Stimulated activated memory B cell treated with anti-CD40 and anti-IgM and Interleukin-4, amounts not matched to agents 10 μg/mL and 1 μg/mL and 100 μg/mL, for 72 hours (primary cell): ENCODE data around the gene NRXN3.

ENCODE experiments used
- ATAC-seq: fragments of 150-1000 bp; cut with Tn5 transposase; 2 replicates; pipeline ENCODE4 v1.10.0; 2021
- H3K27ac Mint-ChIP-seq: one replicate; pipeline ENCODE4 v1.8.0; 2022; ENCODE audit warnings: mild to moderate bottlenecking, mixed read lengths
- H3K27me3 Mint-ChIP-seq: one replicate; pipeline ENCODE4 v1.8.0; 2022; ENCODE audit warnings: mixed read lengths
- H3K36me3 Mint-ChIP-seq: one replicate; pipeline ENCODE4 v1.8.0; 2022; ENCODE audit warnings: mixed read lengths
- H3K4me1 Mint-ChIP-seq: one replicate; pipeline ENCODE4 v1.8.0; 2022; ENCODE audit warnings: mixed read lengths
- H3K4me3 Mint-ChIP-seq: one replicate; pipeline ENCODE4 v1.8.0; 2022; ENCODE audit warnings: mild to moderate bottlenecking, moderate library complexity, mixed read lengths
- H3K9me3 Mint-ChIP-seq: one replicate; pipeline ENCODE4 v1.8.0; 2022; ENCODE audit warnings: mixed read lengths

Gene NRXN3

DNA sequence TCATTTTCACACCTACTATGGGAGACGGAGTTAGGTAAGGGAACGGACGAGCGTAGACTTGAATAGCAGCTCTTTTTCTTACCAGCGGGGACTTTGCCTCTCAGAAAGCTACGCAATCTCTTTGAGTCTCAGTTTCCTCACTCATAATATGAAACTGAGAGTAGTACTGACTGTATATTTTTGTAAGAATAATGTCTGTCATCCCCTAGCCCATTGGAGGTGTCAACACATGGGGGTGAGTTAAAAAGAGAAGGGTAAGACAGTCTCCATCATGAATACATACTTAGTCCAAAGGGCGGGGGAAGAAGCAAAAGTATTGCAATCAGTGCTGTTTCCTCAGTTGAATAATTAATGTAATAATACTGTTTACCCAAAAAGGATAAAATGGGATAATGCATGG is 592.2 kb downstream of the NRXN3 start:
- no peak for ATAC-seq
- Mint-ChIP-seq H3K27me3 (no peaks in the 10 kb centered on the region), H3K4me1 (no peaks in the 10 kb centered on the region), H3K4me3 (no peak overlapping the region), H3K27ac (no peak overlapping the region), H3K9me3 (no peaks in the 10 kb centered on the region), H3K36me3 (no peaks in the 10 kb centered on the region)

DNA sequence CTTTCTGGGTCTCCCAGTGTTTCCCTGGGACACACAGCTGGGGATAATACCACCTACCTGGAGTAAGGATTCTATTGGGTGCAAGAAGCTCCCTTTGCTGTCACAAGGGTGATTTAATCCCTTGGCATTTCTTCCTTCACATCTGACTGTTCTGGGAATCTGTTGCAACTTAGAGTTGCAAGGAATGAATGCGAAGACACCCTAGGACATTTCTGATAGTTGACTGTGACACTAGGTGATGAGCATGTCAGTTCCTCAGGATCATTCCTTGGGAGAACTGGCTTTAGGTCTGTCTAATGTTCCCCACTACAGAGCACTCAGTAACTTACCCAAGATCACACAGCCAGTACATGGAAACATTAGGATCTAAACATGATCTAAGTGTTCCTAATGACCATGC is 593.6 kb downstream of the NRXN3 start:
- H3K36me3 Mint-ChIP-seq, result no peaks in the 10 kb centered on the region
- no peaks in the 10 kb centered on the region for H3K9me3 Mint-ChIP-seq
- no peak for ATAC-seq
- no peak overlapping the region for H3K27ac Mint-ChIP-seq
- H3K27me3 Mint-ChIP-seq, result no peaks in the 10 kb centered on the region
- no peak overlapping the region for H3K4me3 Mint-ChIP-seq
- H3K4me1 Mint-ChIP-seq, result no peaks in the 10 kb centered on the region

DNA sequence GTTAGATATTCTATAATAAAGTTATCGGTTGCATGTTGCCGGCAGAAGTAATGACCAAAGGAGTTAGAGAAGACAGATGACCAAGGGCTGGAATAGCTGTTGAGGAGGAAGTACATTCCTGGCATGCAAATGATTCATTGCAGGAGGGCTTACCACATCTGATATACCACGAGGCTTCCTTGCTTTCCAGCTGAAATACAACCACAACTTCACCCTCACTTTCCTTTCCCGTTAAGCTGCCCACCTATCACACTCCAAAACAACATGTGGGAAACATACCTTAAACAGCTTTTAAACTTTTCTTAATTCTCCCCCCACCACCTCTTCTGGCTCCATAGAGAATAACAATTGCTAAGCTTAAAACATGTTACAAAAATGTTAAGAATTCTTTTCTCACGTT is 594.1 kb downstream of the NRXN3 start:
- no peak for ATAC-seq
- H3K4me1 Mint-ChIP-seq, result no peaks in the 10 kb centered on the region

DNA sequence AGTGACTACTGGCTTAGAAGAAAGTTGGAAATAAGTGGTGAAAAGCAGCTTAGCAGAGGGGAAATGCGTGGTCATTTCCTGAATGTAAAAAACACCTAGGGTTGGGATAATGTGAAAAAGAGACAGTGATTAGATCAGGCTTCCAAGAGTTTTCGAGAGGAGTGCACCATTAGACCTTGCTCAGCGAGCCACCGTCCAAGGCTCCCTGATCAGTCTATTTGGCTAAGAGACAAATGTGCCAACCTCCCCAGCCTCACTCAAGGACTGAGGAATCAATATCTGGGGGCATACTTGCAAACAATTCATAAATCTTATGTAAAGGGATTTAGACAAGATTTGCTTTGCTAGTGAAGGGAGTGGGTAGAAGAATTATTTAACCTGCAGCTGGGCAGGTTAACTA is 594.5 kb downstream of the NRXN3 start:
- Mint-ChIP-seq H3K4me1 (no peaks in the 10 kb centered on the region), H3K9me3 (no peaks in the 10 kb centered on the region), H3K27me3 (no peaks in the 10 kb centered on the region), H3K27ac (no peak overlapping the region), H3K36me3 (no peaks in the 10 kb centered on the region), H3K4me3 (no peak overlapping the region)
- ATAC-seq, result no peak

More for the DNA sequence above, 594.1 kb downstream of the NRXN3 start:
- H3K27ac Mint-ChIP-seq, result no peak overlapping the region
- H3K9me3 Mint-ChIP-seq, result no peaks in the 10 kb centered on the region
- H3K4me3 Mint-ChIP-seq, result no peak overlapping the region
- H3K36me3 Mint-ChIP-seq, result no peaks in the 10 kb centered on the region
- no peaks in the 10 kb centered on the region for H3K27me3 Mint-ChIP-seq

DNA sequence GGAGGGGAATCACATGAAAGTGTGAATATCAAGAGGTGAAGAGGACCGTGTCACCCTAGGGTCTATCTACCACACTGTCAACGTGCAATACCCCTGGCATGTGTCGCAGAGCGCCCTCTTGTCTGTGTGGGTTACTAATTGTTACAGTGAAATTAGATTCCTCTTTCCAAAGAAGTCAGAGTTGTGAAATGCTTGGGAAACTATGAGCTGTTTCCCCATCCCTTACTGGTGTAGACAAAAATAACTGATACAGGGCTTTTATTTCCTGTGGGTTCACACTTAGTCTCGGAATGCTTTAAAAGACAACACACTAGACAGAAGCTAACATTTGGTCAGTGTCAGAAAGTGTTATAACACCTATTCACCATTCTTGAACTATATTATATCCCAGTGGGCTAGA is 597.3 kb downstream of the NRXN3 start:
- no peaks in the 10 kb centered on the region for H3K36me3 Mint-ChIP-seq
- no peak overlapping the region for H3K27ac Mint-ChIP-seq
- no peak for ATAC-seq
- no peaks in the 10 kb centered on the region for H3K4me1 Mint-ChIP-seq
- H3K27me3 Mint-ChIP-seq, result no peaks in the 10 kb centered on the region
- H3K9me3 Mint-ChIP-seq, result no peaks in the 10 kb centered on the region
- H3K4me3 Mint-ChIP-seq, result no peak overlapping the region

DNA sequence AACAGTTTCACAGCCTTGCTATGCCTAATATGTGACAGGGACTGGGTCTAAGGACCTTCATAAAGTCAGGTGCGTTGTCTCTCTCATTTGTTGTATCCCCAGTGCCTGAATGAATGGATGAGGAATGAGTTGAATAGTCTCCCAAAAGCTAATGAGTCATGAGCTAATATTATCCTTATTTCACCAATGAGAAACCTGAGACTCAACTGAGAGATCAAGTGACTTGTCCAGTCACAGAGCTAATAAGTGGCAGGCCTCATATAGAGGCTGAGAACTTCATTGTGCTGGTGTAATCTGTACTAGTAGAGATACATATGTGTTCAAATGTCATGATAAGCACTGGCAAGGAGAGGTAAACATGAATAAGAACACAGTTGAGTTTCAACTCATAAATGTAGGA is 612.4 kb downstream of the NRXN3 start:
- peaks cover 9% of the 10 kb centered on the region for H3K27me3 Mint-ChIP-seq
- ATAC-seq, result no peak
- no peak overlapping the region for H3K27ac Mint-ChIP-seq
- H3K9me3 Mint-ChIP-seq, result peaks cover 4% of the 10 kb centered on the region
- no peaks in the 10 kb centered on the region for H3K36me3 Mint-ChIP-seq
- H3K4me1 Mint-ChIP-seq, result no peaks in the 10 kb centered on the region
- H3K4me3 Mint-ChIP-seq, result no peak overlapping the region

DNA sequence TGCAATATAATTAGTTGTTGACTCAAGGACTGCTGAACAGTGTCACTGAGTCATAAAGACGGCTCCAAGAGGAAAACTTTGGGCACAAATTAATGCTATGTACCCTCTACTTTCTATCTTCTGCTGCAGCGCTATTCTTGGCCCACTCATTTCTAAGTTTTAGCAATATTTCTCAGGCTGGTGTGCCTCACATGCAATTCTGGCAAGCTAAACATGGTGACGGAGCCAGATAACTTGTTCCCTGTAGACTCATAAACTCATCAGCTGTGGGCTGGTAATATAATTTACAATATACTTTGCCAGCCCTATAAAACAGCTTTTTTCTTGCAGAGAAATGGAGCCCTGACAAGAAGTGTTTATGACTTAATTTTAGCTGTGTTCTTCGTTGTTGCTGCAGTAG is 615.1 kb downstream of the NRXN3 start:
- H3K4me1 Mint-ChIP-seq, result no peaks in the 10 kb centered on the region
- no peak for ATAC-seq
- no peaks in the 10 kb centered on the region for H3K27me3 Mint-ChIP-seq
- no peak overlapping the region for H3K27ac Mint-ChIP-seq
- H3K4me3 Mint-ChIP-seq, result no peak overlapping the region
- H3K36me3 Mint-ChIP-seq, result no peaks in the 10 kb centered on the region
- peaks cover 5% of the 10 kb centered on the region for H3K9me3 Mint-ChIP-seq

DNA sequence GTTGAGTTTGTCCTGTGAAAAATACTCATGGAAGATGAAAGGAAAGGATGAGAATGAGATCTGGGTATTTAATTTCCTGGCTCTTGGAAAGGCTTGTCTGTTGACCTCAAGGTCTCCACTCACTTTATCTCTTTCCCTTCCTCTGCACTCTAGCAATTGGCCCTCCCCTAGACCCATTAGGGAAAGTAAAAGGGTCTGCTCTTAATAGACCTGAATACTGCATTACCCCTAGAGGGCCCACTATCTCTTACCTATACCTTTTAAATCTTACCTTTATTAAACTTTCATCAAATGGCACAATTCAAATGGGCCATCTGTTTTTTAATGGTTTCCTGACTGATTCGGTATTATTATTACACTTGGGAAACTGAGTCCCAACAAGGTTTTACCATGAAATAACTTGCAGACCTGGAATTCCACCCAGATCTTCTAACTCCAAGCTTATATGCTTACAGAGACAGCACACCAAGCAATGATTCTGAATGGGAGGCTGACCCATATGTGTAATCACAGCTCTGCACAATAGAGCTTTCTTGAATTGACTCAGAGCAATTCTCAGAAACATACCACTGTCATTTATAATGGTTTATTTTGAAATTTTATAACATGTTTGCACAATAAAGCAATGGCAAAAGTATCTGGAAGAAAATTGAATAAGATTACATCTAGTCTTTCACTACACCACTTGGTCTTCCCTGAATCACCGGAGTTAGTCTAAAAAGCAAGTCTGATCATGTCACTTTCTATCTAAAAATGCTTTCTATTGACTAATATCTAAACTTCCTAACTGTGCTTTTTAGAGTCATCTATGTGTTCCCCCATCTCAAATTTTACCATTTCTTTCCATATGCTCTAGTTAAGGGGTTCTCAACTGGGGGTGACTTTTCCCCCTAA is 618.5 kb downstream of the NRXN3 start:
- no peak for ATAC-seq
- Mint-ChIP-seq H3K27ac (no peak overlapping the region), H3K36me3 (no peaks in the 10 kb centered on the region), H3K27me3 (no peaks in the 10 kb centered on the region), H3K9me3 (peaks cover 2% of the 10 kb centered on the region), H3K4me3 (no peak overlapping the region), H3K4me1 (no peaks in the 10 kb centered on the region)

DNA sequence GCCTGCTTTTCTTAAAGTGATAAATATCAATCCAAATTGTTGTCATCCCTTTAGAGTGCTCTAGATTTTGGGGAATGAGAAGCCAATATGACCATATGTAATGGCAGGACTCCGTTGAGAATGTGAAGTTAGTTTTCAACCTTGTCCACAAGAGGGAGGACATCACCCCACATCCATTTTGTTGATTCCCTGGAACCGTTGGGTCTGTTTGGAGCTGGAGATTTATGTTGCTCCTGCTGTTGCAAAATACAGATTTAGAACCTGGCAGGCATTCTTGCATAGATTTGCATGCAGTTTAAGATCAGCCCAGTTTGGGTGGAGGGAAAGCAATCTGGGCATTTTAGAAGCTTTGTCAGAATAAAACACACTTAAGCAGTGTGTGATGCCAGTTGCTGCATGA is 620.1 kb downstream of the NRXN3 start:
- ATAC-seq, result no peak
- H3K4me3 Mint-ChIP-seq, result no peak overlapping the region
- no peaks in the 10 kb centered on the region for H3K27me3 Mint-ChIP-seq
- no peak overlapping the region for H3K27ac Mint-ChIP-seq
- H3K36me3 Mint-ChIP-seq, result no peaks in the 10 kb centered on the region
- peaks cover 2% of the 10 kb centered on the region for H3K9me3 Mint-ChIP-seq
- no peaks in the 10 kb centered on the region for H3K4me1 Mint-ChIP-seq

DNA sequence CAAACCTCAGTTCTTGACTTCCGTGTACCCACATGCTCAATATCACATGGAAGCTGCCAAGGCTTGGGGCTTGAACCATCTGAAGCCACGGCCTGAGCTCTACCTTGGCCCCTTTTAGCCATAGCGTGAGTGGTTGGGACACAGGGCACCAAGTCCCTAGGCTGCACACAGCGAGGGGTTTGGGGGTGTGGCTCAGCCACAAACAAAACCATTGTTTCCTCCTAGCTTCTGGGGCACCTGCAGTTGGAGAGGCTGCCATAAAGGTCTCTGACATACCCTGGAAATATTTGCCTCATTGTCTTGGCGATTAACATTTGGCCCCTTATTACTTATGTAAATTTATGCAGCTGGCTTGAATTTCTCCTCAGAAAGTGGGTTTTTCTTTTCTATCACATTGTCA is 628.6 kb downstream of the NRXN3 start:
- no peaks in the 10 kb centered on the region for H3K36me3 Mint-ChIP-seq

DNA sequence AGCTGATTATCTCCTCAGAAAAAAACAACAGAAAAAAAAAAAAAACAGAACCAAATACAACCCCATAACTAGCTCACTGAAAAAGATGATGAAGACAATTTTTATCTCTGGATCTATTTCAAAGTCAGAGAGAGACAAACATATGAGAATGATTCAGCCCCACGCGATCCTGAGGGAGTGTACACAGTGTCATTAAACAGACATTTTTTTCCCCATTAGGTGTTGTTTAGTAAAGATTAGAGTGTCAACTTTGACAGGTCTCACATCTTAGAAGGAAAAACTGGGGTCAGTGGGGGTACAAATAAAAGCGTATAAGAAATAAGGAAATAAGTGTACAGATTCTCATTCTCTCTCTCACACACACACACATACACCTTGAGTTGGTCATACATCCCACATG is 635.4 kb downstream of the NRXN3 start:
- Mint-ChIP-seq H3K4me3 (no peak overlapping the region), H3K27ac (no peak overlapping the region), H3K4me1 (no peaks in the 10 kb centered on the region), H3K27me3 (no peaks in the 10 kb centered on the region), H3K36me3 (no peaks in the 10 kb centered on the region), H3K9me3 (peaks cover 7% of the 10 kb centered on the region)
- ATAC-seq, result no peak

More for the DNA sequence above, 628.6 kb downstream of the NRXN3 start:
- no peak overlapping the region for H3K27ac Mint-ChIP-seq
- no peak overlapping the region for H3K4me3 Mint-ChIP-seq
- no peak for ATAC-seq
- no peaks in the 10 kb centered on the region for H3K27me3 Mint-ChIP-seq
- H3K9me3 Mint-ChIP-seq, result peaks cover 11% of the 10 kb centered on the region
- no peaks in the 10 kb centered on the region for H3K4me1 Mint-ChIP-seq

DNA sequence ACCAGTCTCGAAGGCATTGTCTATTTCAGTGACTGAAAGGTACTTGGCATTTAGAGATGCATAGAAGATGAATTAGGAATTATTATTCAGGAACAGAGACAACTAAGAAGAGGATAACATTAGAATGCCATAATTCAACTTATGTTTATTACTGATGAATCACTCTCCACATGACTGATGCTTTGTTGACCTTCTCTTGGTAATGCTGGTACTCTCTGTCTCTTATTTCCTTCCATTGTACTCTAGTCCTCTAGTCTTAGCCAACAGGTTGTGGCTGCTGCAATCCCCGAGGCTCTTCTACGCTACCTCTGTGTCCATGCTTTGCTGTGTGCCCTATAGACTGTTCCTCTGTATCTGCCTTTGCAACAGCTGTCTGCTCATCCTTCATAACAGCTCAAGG is 652.9 kb downstream of the NRXN3 start:
- Mint-ChIP-seq H3K4me1 (no peaks in the 10 kb centered on the region), H3K4me3 (no peak overlapping the region), H3K27me3 (no peaks in the 10 kb centered on the region), H3K36me3 (no peaks in the 10 kb centered on the region), H3K27ac (no peak overlapping the region), H3K9me3 (no peaks in the 10 kb centered on the region)
- ATAC-seq, result no peak

DNA sequence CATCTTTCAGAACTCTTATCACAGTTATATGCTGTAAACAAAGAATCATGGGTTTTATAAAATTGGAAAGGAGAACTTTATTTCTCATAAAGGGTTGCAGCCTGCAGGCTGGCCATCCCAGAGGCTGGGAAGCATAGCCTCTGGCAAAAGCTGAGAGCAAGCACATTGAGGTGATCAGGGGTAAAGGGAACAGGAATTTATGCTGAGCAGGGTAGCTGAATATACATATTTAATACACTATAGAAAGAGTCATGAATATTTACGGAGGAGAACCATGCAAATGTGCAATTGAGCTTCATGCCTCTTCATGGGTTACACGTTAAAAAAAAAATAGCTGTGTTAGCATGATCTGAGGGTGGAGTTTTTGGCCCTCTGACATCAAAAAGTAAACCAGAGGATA is 653.3 kb downstream of the NRXN3 start:
- H3K4me1 Mint-ChIP-seq, result no peaks in the 10 kb centered on the region
- no peaks in the 10 kb centered on the region for H3K27me3 Mint-ChIP-seq
- ATAC-seq, result no peak
- no peak overlapping the region for H3K4me3 Mint-ChIP-seq
- H3K9me3 Mint-ChIP-seq, result no peaks in the 10 kb centered on the region
- H3K27ac Mint-ChIP-seq, result no peak overlapping the region
- H3K36me3 Mint-ChIP-seq, result no peaks in the 10 kb centered on the region

DNA sequence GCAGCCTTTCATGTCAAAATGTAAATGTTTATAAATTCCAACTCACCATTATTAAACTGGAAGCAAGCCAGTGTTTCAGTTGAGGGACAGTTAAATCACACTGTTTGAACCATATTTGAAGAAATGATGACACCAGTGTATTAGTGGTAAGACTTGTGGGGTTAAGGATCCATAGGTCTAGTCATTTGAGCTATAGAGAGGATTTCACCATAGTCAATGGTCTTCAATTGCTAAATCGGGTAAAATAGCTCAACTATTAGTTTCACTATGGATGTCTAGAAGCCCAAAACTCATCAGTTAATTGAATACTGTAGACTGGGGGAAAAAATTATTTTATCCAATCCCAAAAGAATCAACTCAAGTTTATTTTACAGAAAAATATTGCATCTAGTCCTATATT is 659.1 kb downstream of the NRXN3 start:
- H3K27ac Mint-ChIP-seq, result no peak overlapping the region
- ATAC-seq, result no peak
- H3K4me1 Mint-ChIP-seq, result no peaks in the 10 kb centered on the region
- H3K36me3 Mint-ChIP-seq, result no peaks in the 10 kb centered on the region
- H3K9me3 Mint-ChIP-seq, result no peaks in the 10 kb centered on the region
- H3K27me3 Mint-ChIP-seq, result no peaks in the 10 kb centered on the region
- H3K4me3 Mint-ChIP-seq, result no peak overlapping the region

DNA sequence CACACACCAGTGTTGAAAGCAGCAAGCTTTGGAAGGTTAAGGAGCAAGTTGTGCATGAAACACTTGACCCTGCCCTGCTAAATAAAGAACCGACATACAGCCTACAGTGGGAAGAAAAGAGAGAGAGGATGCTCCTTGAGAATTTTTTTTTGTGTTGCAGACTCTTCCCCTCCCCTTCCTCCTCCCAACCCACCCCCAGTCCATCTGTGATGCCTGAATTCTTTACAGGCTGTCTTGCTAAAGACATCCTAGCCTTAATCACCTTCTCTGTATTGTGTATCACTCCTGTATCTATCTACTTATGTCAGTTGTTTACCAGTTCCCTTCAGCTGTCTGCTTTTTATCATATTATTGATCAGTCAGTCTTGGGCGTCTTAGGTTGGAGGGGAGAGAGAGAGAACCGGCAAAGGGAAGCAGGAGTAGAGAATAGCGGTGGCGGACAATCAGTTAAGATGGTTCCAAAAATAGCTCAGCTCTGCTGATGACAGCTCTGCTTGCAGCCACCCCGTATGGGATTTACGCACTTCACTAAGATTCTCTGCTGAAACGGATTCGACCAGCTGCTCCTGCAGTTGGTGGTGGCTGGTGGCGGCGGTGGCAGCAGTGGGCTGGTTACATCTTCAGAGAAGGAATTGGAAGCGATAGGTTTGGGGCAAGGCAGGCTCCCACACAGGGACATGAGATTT is 664.7 kb downstream of the NRXN3 start:
- H3K27ac Mint-ChIP-seq, result no peak overlapping the region
- no peaks in the 10 kb centered on the region for H3K4me1 Mint-ChIP-seq
- H3K4me3 Mint-ChIP-seq, result no peak overlapping the region
- no peak for ATAC-seq
- H3K9me3 Mint-ChIP-seq, result no peaks in the 10 kb centered on the region
- no peaks in the 10 kb centered on the region for H3K27me3 Mint-ChIP-seq
- H3K36me3 Mint-ChIP-seq, result no peaks in the 10 kb centered on the region

DNA sequence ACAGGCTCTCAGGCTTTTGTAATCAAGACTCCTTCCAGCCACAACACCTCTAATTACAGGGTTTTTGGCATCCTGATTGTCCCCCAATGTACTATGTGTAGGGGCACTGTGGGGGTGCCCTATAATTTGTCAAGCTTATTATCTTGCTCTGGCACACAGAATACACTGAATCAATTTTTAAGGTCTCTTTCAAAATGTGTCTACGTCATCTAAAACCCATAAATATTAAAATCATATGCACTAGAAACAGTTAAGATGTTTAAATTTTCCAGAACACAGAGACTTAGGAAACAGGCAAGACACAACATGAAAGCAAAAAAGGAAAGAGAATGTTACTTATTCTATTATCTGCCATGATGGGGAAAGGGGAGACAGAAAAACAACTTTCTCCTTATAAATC is 665.7 kb downstream of the NRXN3 start:
- no peak overlapping the region for H3K27ac Mint-ChIP-seq
- no peaks in the 10 kb centered on the region for H3K36me3 Mint-ChIP-seq
- H3K4me1 Mint-ChIP-seq, result no peaks in the 10 kb centered on the region
- H3K9me3 Mint-ChIP-seq, result no peaks in the 10 kb centered on the region
- no peak overlapping the region for H3K4me3 Mint-ChIP-seq
- ATAC-seq, result no peak
- no peaks in the 10 kb centered on the region for H3K27me3 Mint-ChIP-seq
